Lung (tissue), 12 donors: Measurements from ENCODE around the gene VDAC1. TPM values are rescaled to one million over a fixed set of nuclear protein-coding genes. Genes with fewer than 3 reads are reported as not detected.
A peak's percentile ranks its signal among the peaks of the same experiment; 100 is the strongest.
"Not testable (repeated sequence)": the region's sequence is repeated elsewhere in the genome, so short reads cannot be mapped to it uniquely, and the experiment has no call there.

Experiments
- ATAC-seq: fragments of 200-7000 bp; cut with Tn5 transposase; one replicate; pipeline ENCODE4 v1.9.1; 2020; ENCODE audit warnings: moderate number of reproducible peaks; ENCODE audit not compliant: insufficient read depth, low FRiP score
- DNase-seq, 3 donors: peaks; one replicate each; pipeline ENCODE4 v3.0.0-alpha.2; 2013 to 2017
- H3K27ac ChIP-seq, 2 donors: one replicate each; pipeline ENCODE4 v1.5.1; 2013; ENCODE audit warnings: mild to moderate bottlenecking in 2 of 2, moderate library complexity in 2 of 2, control low read depth in 1 of 2, inconsistent platforms in 1 of 2, low read depth in 1 of 2, low read length in 1 of 2
- H3K27me3 ChIP-seq, 3 donors: one replicate each; pipeline ENCODE4 v1.5.1; 2013; ENCODE audit warnings: low read length in 2 of 3; ENCODE audit not compliant: control insufficient read depth in 3 of 3, insufficient read depth in 3 of 3
- H3K36me3 ChIP-seq, 4 donors: one replicate each; pipeline ENCODE4 v1.5.1; 2013; ENCODE audit warnings: low read length in 4 of 4, mild to moderate bottlenecking in 1 of 4, moderate library complexity in 1 of 4; ENCODE audit not compliant: control insufficient read depth in 4 of 4, insufficient read depth in 4 of 4
- H3K4me1 ChIP-seq, 5 donors: one replicate each; pipeline ENCODE4 v1.5.1; 2013; ENCODE audit warnings: low read length in 5 of 5, mild to moderate bottlenecking in 2 of 5, moderate library complexity in 1 of 5; ENCODE audit not compliant: control insufficient read depth in 5 of 5, insufficient read depth in 5 of 5
- H3K4me3 ChIP-seq: one replicate; pipeline ENCODE4 v1.5.1; 2013; ENCODE audit warnings: mild to moderate bottlenecking, control low read depth, moderate library complexity
- H3K9ac ChIP-seq, 2 donors: one replicate each; pipeline ENCODE4 v1.5.1; 2013; ENCODE audit warnings: low read length in 2 of 2, control low read depth in 1 of 2; ENCODE audit not compliant: insufficient read depth in 1 of 2
- H3K9me3 ChIP-seq, 4 donors: one replicate each; pipeline ENCODE4 v1.5.1; 2013; ENCODE audit warnings: low read length in 3 of 4, mild to moderate bottlenecking in 1 of 4, moderate library complexity in 1 of 4; ENCODE audit not compliant: control insufficient read depth in 4 of 4, insufficient read depth in 3 of 4
- WGBS, 2 donors: extraction: QIAGEN DNeasy Blood & Tissue Kit; methylation state at CpG; one replicate each; pipeline ENCODE4 v1.1.7; 2013; 5-methylcytosine and 5-hydroxymethylcytosine counted together
- polyA plus RNA-seq, 2 donors: library from polyadenylated mRNA; stranded (reverse); fragments of 200-250 nt; gene quantifications; one replicate each; pipeline ENCODE4 v1.2.1, GENCODE V29; 2013
- total RNA-seq, 2 donors: library from RNA; depleted of rRNA in 1 of 2; stranded (reverse); fragments of >200 nt in 1 of 2; gene quantifications; one replicate each; pipeline ENCODE4 v1.2.1, GENCODE V29; 2014 to 2021
- TF ChIP-seq, protein P1 (sequence below): IDR thresholded peaks from 2 replicates; pipeline ENCODE4 v1.5.1; 2012; ENCODE audit warnings: mild to moderate bottlenecking; ENCODE audit errors: control extremely low read depth, extremely low read depth
- donor health status: control.
- donor health status: control.
- donor health status: Bipolar disorder and iron deficiency.
- donor health status: healthy.
- donor health status: DM: yes; HTN: yes; CAD: no.

VDAC1 gene
- total and polyA plus RNA-seq, 4 donors: 107 to 136 (median 120) TPM

DNA sequence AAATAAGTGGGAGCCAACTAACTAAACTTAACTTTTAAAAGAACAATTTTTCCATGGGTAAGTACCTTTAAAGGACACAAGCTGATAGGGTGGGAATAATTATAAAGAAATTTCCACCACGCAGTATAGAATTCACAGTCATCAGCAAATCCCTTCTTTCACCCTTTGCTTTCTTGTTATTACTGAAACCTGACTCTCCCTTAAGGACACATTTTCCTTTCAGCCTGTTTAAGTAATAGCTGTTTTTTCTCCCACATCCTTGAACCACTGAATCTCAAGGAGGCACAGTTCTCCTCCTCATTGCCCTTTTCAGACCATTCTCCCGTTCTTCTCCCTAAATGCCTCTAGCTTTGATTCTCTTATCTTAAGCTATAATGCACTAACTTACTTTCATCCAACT, 42.6 kb downstream of the VDAC1 start:
- Histone ChIP-seq H3K9ac (no peak overlapping the region), H3K27me3 (no peaks in the 10 kb centered on the region), H3K4me3 (no peak overlapping the region), H3K9me3 (no peaks in the 10 kb centered on the region), H3K4me1 (peaks cover 0 to 17% (median 2%) of the 10 kb centered on the region in 5 donors), H3K36me3 (peaks cover 4 to 15% (median 7%) of the 10 kb centered on the region in 4 donors), H3K27ac (no peak overlapping the region)
- TF ChIP-seq, protein P1, sequence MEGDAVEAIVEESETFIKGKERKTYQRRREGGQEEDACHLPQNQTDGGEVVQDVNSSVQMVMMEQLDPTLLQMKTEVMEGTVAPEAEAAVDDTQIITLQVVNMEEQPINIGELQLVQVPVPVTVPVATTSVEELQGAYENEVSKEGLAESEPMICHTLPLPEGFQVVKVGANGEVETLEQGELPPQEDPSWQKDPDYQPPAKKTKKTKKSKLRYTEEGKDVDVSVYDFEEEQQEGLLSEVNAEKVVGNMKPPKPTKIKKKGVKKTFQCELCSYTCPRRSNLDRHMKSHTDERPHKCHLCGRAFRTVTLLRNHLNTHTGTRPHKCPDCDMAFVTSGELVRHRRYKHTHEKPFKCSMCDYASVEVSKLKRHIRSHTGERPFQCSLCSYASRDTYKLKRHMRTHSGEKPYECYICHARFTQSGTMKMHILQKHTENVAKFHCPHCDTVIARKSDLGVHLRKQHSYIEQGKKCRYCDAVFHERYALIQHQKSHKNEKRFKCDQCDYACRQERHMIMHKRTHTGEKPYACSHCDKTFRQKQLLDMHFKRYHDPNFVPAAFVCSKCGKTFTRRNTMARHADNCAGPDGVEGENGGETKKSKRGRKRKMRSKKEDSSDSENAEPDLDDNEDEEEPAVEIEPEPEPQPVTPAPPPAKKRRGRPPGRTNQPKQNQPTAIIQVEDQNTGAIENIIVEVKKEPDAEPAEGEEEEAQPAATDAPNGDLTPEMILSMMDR: no peak
- DNase-seq (no peak), ATAC-seq (no peak)
- 90 to 92% methylated on average over 2 of the region's 2 CpGs for WGBS, 2 donors

DNA sequence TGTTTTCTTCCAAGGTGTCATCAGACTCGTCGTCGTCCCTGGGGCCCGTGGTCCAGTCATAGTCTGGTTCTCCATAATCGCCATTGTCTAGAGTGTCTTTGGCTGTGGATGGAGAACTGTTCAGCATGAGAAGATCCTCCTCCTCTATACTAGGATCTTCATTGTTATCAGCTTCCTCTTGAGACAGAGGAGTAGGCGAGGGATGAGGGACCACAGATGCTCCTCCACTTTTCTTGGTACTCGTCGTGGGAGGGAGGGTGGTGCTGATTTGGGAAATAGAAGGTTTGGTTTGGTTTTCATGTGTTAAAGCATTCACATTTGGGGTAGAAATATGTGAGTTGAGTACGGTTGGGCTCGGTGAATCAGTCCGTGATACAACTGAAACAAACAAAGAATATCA, 45.1 kb downstream of the VDAC1 start:
- H3K36me3 ChIP-seq: peaks cover 9 to 20% (median 12%) of the 10 kb centered on the region in 4 donors
- no peak overlapping the region for H3K9ac ChIP-seq
- ATAC-seq (no peak), DNase-seq (no peak)
- no peak overlapping the region for H3K27ac ChIP-seq
- H3K9me3 ChIP-seq: no peaks in the 10 kb centered on the region
- no peaks in the 10 kb centered on the region for H3K27me3 ChIP-seq
- peaks cover 0 to 16% (median 0%) of the 10 kb centered on the region in 5 donors for H3K4me1 ChIP-seq
- WGBS, 2 donors: 87 to 94% methylated on average over 11 of the region's 11 CpGs
- no peak overlapping the region for H3K4me3 ChIP-seq
- TF ChIP-seq, protein P1: no peak

DNA sequence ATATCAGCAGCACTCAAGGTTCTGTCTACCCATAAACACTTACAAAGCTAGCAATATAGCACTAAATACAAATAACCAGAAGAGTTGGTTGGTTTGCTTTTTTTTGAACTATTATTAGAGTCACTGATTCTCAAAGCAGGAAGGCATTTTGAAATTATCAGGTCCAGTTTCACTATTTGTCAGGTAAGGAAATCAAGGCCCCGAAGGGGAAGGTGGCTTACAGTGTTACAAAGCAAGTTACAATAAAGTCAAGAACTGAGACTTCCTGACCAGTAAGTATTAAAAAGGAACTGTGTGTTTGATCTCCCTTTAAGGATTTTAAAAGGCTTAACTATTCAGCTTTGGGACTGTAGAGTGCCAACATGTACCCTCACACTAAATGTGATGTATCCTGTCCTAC, 47.2 kb downstream of the VDAC1 start:
- TF ChIP-seq, protein P1: no peak
- H3K4me3 ChIP-seq: no peak overlapping the region
- H3K9me3 ChIP-seq: no peaks in the 10 kb centered on the region
- peaks cover 0 to 11% (median 0%) of the 10 kb centered on the region in 5 donors for H3K4me1 ChIP-seq
- no peaks in the 10 kb centered on the region for H3K27me3 ChIP-seq
- DNase-seq: no peak
- ATAC-seq: no peak
- peaks cover 9 to 24% (median 12%) of the 10 kb centered on the region in 4 donors for H3K36me3 ChIP-seq
- WGBS, 2 donors: 50 to 55% methylated on average over 1 of the region's 1 CpG
- H3K9ac ChIP-seq: no peak overlapping the region
- no peak overlapping the region for H3K27ac ChIP-seq

DNA sequence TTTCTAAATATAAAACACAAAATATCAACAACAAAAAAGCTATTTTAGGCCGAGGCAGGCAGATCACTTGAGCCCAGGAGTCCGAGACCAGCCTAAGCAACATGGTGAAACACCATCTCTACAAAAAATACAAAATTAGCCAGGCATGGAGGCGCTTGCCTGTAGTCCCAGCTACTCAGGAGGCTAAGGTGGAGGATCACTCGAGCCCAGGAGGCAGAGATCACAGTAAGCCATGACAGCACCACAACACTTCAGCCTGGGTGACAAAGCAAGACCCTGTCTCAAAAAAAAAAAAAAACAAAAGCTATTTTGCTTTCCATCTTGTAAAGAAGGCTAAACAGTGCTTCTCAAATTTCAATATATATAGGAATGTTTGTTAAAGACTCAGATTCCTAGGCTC, 47.7 kb downstream of the VDAC1 start:
- Histone ChIP-seq H3K27me3 (no peaks in the 10 kb centered on the region), H3K27ac (no peak overlapping the region), H3K36me3 (peaks cover 9 to 24% (median 12%) of the 10 kb centered on the region in 4 donors), H3K4me1 (peaks cover 0 to 9% (median 0%) of the 10 kb centered on the region in 5 donors), H3K9me3 (no peaks in the 10 kb centered on the region), H3K4me3 (no peak overlapping the region), H3K9ac (peak overlapping the region in 1 of 2 donors; percentile 13)
- WGBS, 2 donors: 86 to 92% methylated on average over 4 of the region's 4 CpGs
- ATAC-seq: no peak
- TF ChIP-seq, protein P1: no peak
- DNase-seq: no peak

DNA sequence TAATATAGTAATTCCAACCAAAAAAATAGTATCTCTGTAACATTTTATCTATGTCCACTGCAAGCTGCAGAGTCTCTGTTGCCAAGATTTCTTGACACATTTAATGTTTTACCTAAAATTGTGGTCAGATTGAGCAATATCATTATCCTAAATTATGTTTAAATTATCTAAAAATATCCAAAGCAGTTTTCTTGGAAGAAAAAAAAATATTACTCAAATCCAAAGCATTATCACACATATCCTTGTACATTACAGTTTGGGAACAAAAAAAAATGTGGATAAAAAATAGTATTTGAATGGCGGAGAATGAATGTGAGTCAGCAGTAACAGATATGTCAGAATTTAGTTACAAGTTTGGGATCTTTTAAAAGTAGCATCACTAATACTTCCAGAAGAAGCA, 48.6 kb downstream of the VDAC1 start:
- not testable (repeated sequence) for ATAC-seq
- 96 to 97% methylated on average over 1 of the region's 1 CpG for WGBS, 2 donors

More for the DNA sequence above, 48.6 kb downstream of the VDAC1 start:
- not testable (repeated sequence) for H3K27ac ChIP-seq, H3K4me3 ChIP-seq, H3K27me3 ChIP-seq, H3K9me3 ChIP-seq, H3K9ac ChIP-seq
- peaks cover 9 to 24% (median 12%) of the 10 kb centered on the region in 4 donors for H3K36me3 ChIP-seq
- DNase-seq: peak in 1 of 3 donors; percentile 21
- H3K4me1 ChIP-seq: peaks cover 0 to 11% (median 4%) of the 10 kb centered on the region in 5 donors
